K562 (cell line): ENCODE measurements around the gene NECTIN1. TPM values are rescaled to one million over a fixed set of nuclear protein-coding genes. Genes with fewer than 3 reads are reported as not detected.

ENCODE experiments used
- BDP1 ChIP-seq: IDR thresholded peaks from 3 replicates; pipeline ENCODE4 v1.6.1; 2011; ENCODE audit not compliant: insufficient read length, insufficient read depth
- CBX2 ChIP-seq: fragments of 200-600 bp; sonication (generic); IDR thresholded peaks from one replicate; pipeline ENCODE4 v1.6.1; 2012; ENCODE audit warnings: mild to moderate bottlenecking, low read length, inconsistent platforms; ENCODE audit not compliant: insufficient read depth, poor library complexity, severe bottlenecking
- CHD2 ChIP-seq: IDR thresholded peaks from 2 replicates; pipeline ENCODE4 v1.6.1; 2011; ENCODE audit warnings: low read depth, low read length
- CHD7 ChIP-seq: fragments of 200-600 bp; sonication (generic); IDR thresholded peaks from one replicate; pipeline ENCODE4 v1.6.1; 2012; ENCODE audit warnings: mild to moderate bottlenecking, low read depth, low read length, inconsistent platforms
- GATA2 ChIP-seq: sonication (generic); formaldehyde crosslinking; IDR thresholded peaks from 2 replicates; pipeline ENCODE4 v1.4.0; 2020; ENCODE audit warnings: mild to moderate bottlenecking, missing genetic modification reagents
- HMGXB4 ChIP-seq: sonication (generic); formaldehyde crosslinking; IDR thresholded peaks from 2 replicates; pipeline ENCODE4 v1.8.1; 2023; ENCODE audit warnings: mild to moderate bottlenecking, missing genetic modification reagents
- KLF1 ChIP-seq: fragments of 450-650 bp; IDR thresholded peaks from 2 replicates; pipeline ENCODE4 v1.6.1; 2016; ENCODE audit warnings: missing genetic modification characterization, missing compliant biosample characterization
- MBD2 ChIP-seq: sonication (generic); IDR thresholded peaks from 2 replicates; pipeline ENCODE4 v1.6.1; 2016; ENCODE audit warnings: low read depth, borderline replicate concordance
- NFIX ChIP-seq: fragments of 250-450 bp; sonication (Bioruptor Pico); IDR thresholded peaks from 2 replicates; pipeline ENCODE4 v1.4.0; 2020; ENCODE audit warnings: low read depth, mild to moderate bottlenecking, moderate library complexity
- polyA plus RNA-seq, 8 experiments: library from polyadenylated mRNA; depleted of rRNA in 4 of 8; stranded (reverse) in 5 of 8; unstranded in 3 of 8; fragments of >200 nt; fragmentation: Nextera tagmentation in 2 of 8; fragmentation: Illumina TruSeq in 1 of 8; extraction: Ambion mirVana in 2 of 8; extraction: Trizol in 1 of 8; gene quantifications; 2 replicates each; pipeline versions ENCODE4 v1.2.1 to v1.2.3, GENCODE V29; 2011 to 2014; ENCODE audit warnings: inconsistent platforms in 1 of 8, missing spikeins in 1 of 8
- total RNA-seq, 7 experiments: library from RNA; depleted of rRNA in 6 of 7; stranded (reverse); fragments of >200 nt in 6 of 7; fragmentation: Illumina TruSeq in 2 of 7; extraction: Trizol in 2 of 7; gene quantifications; 2 replicates each; pipeline versions ENCODE4 v1.2.1 to v1.2.3, GENCODE V29; 2011 to 2021; ENCODE audit warnings: low replicate concordance in 1 of 7

NECTIN1 gene
- total and polyA plus RNA-seq, 9 of the 15 experiments (the other 6 are each of a cell fraction or from before 2014, with no cell fraction given): 0.09 to 0.53 (median 0.23) TPM; not detected in 2

- no peak for TF ChIP-seq HMGXB4 (CRISPR knock-in tag)
- TF ChIP-seq GATA2 (CRISPR knock-in tag): no peak
- no peak for TF ChIP-seq CBX2
- no peak for TF ChIP-seq KLF1 (tag)
- TF ChIP-seq MBD2: no peak
- TF ChIP-seq CHD7: no peak
- TF ChIP-seq BDP1: no peak
- TF ChIP-seq CHD2: no peak
- TF ChIP-seq NFIX (CRISPR knock-in tag): no peak
Measured at GRCh38 chr11:119687373-119688046, 41.5 kb downstream of the NECTIN1 start (continued).
